GM03348 (cell line): ENCODE measurements around the gene RNU1-3.
"Not testable (repeated sequence)": the region's sequence is repeated elsewhere in the genome, so short reads cannot be mapped to it uniquely, and the experiment has no call there.

ENCODE experiments used
- DNase-seq: peaks from one replicate; pipeline ENCODE4 v3.0.0; 2012; ENCODE audit warnings: low spot score

The RNU1-3 gene

GRCh38 chr1:16651560-16651959 lies 15.2 kb downstream of the RNU1-3 start:
- DNase-seq = not testable (repeated sequence)

DNA sequence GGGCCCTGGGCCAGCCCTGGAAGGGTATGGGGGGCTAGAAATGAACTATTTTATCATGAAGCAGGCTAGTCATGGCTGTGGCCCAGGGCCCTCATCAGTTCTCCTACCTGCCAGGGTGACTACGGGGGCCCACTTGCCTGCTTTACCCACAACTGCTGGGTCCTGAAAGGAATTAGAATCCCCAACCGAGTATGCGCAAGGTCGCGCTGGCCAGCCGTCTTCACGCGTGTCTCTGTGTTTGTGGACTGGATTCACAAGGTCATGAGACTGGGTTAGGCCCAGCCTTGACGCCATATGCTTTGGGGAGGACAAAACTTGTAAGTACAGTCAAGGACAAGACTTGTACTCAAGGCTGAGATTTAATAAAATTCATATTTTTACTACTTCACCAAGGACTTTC lies 16.8 kb downstream of the RNU1-3 start:
- DNase-seq = not testable (repeated sequence)

GRCh38 chr1:16649390-16649789 lies 17.4 kb downstream of the RNU1-3 start:
- not testable (repeated sequence) for DNase-seq

DNA sequence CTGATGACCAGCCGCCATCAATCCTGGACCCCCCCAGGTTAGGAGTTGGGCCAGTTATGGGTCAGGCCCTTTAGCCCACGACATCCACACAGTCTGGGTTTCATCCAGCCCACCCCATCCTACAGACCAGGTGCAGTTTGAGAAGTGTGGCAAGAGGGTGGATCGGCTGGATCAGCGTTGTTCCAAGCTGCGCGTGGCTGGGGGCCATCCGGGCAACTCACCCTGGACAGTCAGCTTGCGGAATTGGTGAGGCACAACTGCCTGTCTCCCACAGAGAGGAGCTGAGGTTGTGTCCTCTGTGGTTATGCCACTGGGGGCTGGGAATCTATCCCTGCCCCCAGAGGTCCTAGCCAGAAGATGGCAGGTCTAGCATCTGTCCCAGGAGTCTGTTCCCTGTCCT lies 18.0 kb downstream of the RNU1-3 start:
- not testable (repeated sequence) for DNase-seq

GRCh38 chr1:16648250-16648649 lies 18.5 kb downstream of the RNU1-3 start:
- not testable (repeated sequence) for DNase-seq

DNA sequence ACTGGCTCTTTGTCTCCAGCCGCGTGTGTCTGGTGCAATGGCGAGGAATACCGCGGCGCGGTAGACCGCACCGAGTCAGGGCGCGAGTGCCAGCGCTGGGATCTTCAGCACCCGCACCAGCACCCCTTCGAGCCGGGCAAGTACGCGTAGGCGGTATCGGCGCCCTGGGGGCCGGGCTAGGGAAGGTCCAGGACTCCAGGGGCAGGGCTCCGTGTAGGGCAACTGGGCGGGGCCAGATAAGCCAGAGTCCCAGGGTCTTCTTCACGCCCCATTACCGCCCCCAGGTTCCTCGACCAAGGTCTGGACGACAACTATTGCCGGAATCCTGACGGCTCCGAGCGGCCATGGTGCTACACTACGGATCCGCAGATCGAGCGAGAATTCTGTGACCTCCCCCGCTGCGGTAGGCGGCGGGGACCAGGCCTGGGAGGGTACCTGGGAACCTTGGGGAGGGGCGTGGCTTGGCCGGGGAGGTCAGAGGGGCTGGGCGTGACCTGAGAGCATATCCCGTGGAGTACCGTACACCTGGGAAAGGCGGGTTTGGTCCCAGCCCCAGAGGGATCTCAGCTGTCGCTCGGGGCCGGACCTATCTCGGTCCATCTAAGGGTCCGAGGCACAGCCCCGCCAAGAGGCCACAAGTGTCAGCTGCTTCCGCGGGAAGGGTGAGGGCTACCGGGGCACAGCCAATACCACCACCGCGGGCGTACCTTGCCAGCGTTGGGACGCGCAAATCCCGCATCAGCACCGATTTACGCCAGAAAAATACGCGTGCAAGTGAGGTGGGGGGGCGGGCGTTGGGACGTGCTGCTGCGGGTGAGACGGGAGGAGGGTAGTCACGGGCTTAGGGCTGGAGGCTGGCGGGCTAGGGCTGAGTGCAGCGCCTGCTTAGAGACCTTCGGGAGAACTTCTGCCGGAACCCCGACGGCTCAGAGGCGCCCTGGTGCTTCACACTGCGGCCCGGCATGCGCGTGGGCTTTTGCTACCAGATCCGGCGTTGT lies 19.3 kb downstream of the RNU1-3 start:
- not testable (repeated sequence) for DNase-seq

DNA sequence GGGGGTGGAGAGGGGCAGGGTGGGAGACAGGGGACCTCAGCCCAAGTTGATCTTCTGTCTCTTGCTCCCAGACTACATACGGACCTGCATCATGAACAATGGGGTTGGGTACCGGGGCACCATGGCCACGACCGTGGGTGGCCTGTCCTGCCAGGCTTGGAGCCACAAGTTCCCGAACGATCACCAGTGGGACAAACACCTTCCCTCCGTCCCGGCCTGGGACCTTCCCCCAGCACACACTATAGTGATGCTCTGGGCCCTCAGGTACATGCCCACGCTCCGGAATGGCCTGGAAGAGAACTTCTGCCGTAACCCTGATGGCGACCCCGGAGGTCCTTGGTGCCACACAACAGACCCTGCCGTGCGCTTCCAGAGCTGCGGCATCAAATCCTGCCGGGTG lies 20.0 kb downstream of the RNU1-3 start:
- not testable (repeated sequence) for DNase-seq

DNA sequence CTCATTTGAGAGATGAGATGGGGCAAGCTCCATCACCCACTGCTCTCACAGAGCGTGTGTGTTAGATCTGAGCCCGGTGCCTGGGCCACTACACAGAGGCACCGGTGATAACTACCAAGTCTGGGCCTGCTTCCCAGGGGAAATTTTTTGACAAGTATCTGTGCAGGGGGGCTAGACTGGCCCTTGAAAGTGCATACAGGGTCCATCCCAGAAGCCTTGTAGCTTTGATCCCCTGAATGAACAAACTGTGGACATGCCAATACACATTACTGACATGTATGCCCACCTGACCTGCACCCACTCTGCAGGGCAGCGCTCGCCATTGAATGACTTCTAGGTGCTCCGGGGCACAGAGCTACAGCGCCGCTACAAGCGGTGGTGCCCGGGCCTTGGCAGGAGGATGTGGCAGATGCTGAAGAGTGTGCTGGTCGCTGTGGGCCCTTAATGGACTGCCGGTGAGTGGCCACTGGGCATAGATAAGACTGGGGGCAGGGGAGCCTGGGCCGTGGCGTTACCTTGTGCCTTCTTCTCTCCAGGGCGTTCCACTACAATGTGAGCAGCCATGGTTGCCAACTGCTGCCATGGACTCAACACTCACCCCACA lies 20.6 kb downstream of the RNU1-3 start:
- DNase-seq = not testable (repeated sequence)

DNA sequence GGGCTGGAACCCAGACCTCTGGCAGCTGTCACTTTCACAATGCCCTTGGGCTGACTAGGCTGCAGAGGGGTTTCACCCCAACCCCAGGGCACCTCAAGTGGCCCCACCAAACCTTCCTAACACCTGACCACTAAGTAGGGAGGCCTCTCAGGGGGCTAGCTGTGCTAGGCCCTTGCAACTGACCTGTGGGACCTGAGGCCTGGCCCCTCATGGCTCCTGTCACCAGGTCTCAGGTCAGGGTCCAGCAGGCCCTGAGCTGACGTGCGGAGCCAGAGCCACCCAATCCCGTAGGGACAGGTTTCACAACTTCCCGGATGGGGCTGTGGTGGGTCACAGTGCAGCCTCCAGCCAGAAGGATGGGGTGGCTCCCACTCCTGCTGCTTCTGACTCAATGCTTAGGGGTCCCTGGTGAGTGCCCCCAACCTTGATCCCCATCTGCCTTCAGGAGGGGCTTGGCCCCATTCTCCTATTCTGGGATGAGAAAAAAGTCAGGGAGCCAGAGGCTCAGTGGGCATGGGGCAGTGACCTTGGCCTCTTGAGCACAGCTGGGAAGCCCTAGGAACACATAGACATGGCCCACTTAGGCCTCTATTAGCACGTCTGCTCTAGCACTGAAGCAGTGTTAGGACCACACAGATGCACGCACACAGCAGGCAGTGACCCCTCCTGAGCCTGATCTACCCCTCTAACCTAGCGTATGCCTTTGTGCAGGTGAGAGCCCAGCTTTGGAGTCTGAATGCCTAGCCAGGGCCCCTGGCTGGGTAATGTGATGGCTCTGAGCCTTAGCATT lies 21.3 kb downstream of the RNU1-3 start:
- peak; percentile 16 for DNase-seq

- DNase-seq = peak; percentile 100
Measured at GRCh38 chr1:16644482-16645270, 22.1 kb downstream of the RNU1-3 start.

DNA sequence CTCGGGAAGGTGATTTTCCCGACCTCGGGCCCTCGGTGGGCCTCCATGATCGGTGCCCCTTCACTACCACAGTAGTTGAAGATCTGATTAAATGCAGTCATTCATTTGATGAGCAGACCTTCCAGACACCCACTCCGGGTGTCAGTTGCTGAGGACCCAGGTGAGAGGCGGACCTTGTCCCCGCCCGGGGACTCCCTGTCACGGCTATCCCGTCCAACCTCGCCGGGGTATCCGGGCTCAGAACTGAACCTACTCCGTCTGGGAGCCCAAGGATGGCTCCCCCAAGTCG lies 22.6 kb downstream of the RNU1-3 start:
- no peak for DNase-seq

GRCh38 chr1:16643476-16644192 lies 23.1 kb downstream of the RNU1-3 start:
- DNase-seq = peak; percentile 39

- DNase-seq = peak; percentile 11
Measured at GRCh38 chr1:16643001-16643411, 23.7 kb downstream of the RNU1-3 start.

- not testable (repeated sequence) for DNase-seq
Measured at GRCh38 chr1:16642025-16642966, 24.5 kb downstream of the RNU1-3 start.

- not testable (repeated sequence) for DNase-seq
Measured at GRCh38 chr1:16641159-16641975, 25.4 kb downstream of the RNU1-3 start.

DNA sequence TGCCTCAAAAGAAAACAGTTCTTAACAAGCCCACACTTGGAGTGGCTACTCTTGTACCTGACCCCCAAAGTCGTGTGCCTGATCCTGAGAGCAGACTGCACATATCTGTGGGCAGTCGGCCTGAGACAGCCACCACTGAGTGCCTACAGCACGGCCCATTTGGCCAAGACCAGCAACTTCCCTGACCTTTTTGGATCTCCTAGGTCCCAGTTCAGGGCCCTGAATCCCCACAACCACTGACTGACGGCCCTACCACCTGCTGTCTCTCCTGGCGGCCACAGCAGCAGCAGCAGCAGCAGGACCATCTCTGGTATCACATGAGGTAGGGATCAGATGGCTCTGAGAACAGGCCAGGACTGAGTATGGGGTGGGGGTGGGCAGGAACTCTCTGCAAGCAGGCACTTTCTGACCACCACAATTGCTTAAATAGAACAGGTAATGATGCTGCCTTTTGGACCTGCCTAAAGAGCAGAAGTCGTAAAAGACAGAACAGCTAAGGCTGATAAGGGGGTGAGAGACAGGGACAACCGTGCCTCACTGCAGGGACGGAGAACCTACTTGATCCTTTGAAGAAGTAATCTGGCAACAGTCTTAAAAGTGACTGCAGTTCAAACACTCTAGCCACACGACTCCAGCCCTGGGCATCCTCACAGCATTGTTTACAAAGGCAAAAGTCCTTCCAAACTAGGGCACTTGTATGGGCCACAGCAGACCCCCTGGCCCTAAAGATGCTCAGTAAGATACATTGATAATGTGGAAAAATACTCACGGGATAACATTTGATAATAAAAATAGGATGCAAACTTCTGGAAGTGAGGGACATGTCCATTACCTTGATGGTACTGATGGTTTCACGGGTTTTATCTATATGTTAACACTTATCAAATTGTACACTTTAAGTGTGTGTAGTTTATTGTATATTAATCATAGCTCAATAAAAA lies 27.4 kb downstream of the RNU1-3 start:
- DNase-seq = not testable (repeated sequence)

GRCh38 chr1:16637941-16638778 lies 28.6 kb downstream of the RNU1-3 start:
- not testable (repeated sequence) for DNase-seq
